NCI-H446 treated with DMSO at 0.1 percent for 48 hours (cell line): ENCODE measurements around the gene DCPS.
A peak's percentile ranks its signal among the peaks of the same experiment; 100 is the strongest.
"Not testable (repeated sequence)": the region's sequence is repeated elsewhere in the genome, so short reads cannot be mapped to it uniquely, and the experiment has no call there.

Experiments
- DNase-seq: peaks from one replicate; lab custom pipeline; 2025; lab: John Stamatoyannopoulos, UW

Gene DCPS

GRCh38 chr11:126288237-126288636 lies 15.6 kb upstream of the DCPS start:
- no peak for DNase-seq

GRCh38 chr11:126290887-126291286 lies 13.0 kb upstream of the DCPS start:
- DNase-seq, result no peak

GRCh38 chr11:126293726-126294125 lies 10.1 kb upstream of the DCPS start:
- no peak for DNase-seq

- DNase-seq, result no peak
Measured at GRCh38 chr11:126297004-126297403, 6.9 kb upstream of the DCPS start.

- DNase-seq, result peak; percentile 46
Measured at GRCh38 chr11:126304457-126305075, 706 bp downstream of the DCPS start.

GRCh38 chr11:126305699-126306098 lies 1.8 kb downstream of the DCPS start:
- no peak for DNase-seq

GRCh38 chr11:126307706-126308105 lies 3.8 kb downstream of the DCPS start:
- peak; percentile 8 for DNase-seq

GRCh38 chr11:126308271-126308671 lies 4.4 kb downstream of the DCPS start:
- DNase-seq, result no peak

GRCh38 chr11:126308771-126309170 lies 4.9 kb downstream of the DCPS start:
- not testable (repeated sequence) for DNase-seq

GRCh38 chr11:126310200-126310991 lies 6.5 kb downstream of the DCPS start:
- DNase-seq, result peak; percentile 11

GRCh38 chr11:126310992-126311310 lies 7.1 kb downstream of the DCPS start:
- DNase-seq, result no peak

GRCh38 chr11:126311401-126312291 lies 7.8 kb downstream of the DCPS start:
- no peak for DNase-seq

- DNase-seq, result no peak
Measured at GRCh38 chr11:126312961-126313360, 9.1 kb downstream of the DCPS start.

- DNase-seq, result no peak
Measured at GRCh38 chr11:126313826-126314225, 10.0 kb downstream of the DCPS start.

- no peak for DNase-seq
Measured at GRCh38 chr11:126317432-126317755, 13.5 kb downstream of the DCPS start.

GRCh38 chr11:126317756-126318573 lies 14.1 kb downstream of the DCPS start:
- DNase-seq, result peak; percentile 49

- DNase-seq, result peak; percentile 91
Measured at GRCh38 chr11:126318574-126319373, 14.9 kb downstream of the DCPS start.

GRCh38 chr11:126319374-126319740 lies 15.5 kb downstream of the DCPS start:
- DNase-seq, result no peak

- DNase-seq, result no peak
Measured at GRCh38 chr11:126322996-126323395, 19.1 kb downstream of the DCPS start.

GRCh38 chr11:126327281-126328000 lies 23.6 kb downstream of the DCPS start:
- no peak for DNase-seq

GRCh38 chr11:126328001-126328390 lies 24.1 kb downstream of the DCPS start:
- DNase-seq, result no peak
